Measurements from ENCODE around the gene SPOCK1.

The SPOCK1 gene

DNA sequence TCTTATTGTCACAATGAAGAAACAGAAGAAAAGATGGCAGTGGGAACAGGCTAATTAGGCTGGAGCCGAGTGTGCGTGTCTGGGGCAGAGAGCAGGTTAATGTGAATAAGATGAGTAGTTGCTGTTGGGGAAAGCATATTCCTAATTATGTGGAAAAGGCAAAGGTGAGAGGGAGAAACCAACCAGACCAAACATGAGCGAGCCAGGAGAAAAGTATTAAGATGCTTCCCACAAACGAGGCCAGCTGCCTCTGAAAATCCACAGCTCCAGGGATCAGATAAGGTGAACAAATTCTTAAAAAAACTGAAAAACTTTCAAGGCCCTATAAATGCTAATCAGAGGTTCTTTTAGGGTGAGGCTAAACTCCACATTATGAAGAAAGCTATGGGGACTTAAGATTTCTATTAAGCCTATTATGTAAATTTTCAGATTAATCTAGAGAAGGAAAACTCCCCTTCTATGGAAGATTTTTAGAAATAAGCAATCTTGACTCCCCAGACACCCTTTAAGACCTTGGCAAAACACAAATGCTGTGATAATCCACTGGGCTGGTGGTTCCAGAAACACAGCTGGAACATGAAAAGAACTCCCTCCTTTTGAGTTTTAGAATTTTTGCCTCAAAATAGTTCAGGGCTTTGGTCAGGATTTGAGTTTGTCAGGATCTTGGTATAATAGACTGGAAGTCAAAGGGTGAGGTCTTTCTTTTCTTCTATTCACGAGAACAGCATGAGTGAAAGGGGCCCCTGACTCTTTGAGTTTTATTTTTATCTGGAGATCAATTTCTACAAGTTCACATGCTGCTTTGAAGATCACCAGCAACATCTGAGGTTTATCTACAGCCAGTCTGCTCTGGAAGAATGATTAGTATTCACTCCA lies 238.1 kb downstream of the SPOCK1 start:
- TF ChIP-seq FOXP2 (optimal IDR thresholded peaks at IDR 0.05; ENCODE audit: borderline replicate concordance, extremely low read depth, extremely low read length, insufficient read depth) (no peak), TAF1 (IDR thresholded peaks at IDR 0.05; ENCODE audit: borderline replicate concordance, insufficient read depth, low read length) (no peak), SIN3A (IDR thresholded peaks at IDR 0.05; ENCODE audit: borderline replicate concordance, insufficient read depth, low read length) (no peak), POLR2AphosphoS5 (IDR thresholded peaks at IDR 0.05; ENCODE audit: low read depth, low read length) (no peak)
- TF ChIP-seq, protein P1, sequence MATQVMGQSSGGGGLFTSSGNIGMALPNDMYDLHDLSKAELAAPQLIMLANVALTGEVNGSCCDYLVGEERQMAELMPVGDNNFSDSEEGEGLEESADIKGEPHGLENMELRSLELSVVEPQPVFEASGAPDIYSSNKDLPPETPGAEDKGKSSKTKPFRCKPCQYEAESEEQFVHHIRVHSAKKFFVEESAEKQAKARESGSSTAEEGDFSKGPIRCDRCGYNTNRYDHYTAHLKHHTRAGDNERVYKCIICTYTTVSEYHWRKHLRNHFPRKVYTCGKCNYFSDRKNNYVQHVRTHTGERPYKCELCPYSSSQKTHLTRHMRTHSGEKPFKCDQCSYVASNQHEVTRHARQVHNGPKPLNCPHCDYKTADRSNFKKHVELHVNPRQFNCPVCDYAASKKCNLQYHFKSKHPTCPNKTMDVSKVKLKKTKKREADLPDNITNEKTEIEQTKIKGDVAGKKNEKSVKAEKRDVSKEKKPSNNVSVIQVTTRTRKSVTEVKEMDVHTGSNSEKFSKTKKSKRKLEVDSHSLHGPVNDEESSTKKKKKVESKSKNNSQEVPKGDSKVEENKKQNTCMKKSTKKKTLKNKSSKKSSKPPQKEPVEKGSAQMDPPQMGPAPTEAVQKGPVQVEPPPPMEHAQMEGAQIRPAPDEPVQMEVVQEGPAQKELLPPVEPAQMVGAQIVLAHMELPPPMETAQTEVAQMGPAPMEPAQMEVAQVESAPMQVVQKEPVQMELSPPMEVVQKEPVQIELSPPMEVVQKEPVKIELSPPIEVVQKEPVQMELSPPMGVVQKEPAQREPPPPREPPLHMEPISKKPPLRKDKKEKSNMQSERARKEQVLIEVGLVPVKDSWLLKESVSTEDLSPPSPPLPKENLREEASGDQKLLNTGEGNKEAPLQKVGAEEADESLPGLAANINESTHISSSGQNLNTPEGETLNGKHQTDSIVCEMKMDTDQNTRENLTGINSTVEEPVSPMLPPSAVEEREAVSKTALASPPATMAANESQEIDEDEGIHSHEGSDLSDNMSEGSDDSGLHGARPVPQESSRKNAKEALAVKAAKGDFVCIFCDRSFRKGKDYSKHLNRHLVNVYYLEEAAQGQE (IDR thresholded peaks at IDR 0.05; ENCODE audit: insufficient read depth in 1 of 2, low read depth in 2 of 2, low read length in 2 of 2) = no peak

DNA sequence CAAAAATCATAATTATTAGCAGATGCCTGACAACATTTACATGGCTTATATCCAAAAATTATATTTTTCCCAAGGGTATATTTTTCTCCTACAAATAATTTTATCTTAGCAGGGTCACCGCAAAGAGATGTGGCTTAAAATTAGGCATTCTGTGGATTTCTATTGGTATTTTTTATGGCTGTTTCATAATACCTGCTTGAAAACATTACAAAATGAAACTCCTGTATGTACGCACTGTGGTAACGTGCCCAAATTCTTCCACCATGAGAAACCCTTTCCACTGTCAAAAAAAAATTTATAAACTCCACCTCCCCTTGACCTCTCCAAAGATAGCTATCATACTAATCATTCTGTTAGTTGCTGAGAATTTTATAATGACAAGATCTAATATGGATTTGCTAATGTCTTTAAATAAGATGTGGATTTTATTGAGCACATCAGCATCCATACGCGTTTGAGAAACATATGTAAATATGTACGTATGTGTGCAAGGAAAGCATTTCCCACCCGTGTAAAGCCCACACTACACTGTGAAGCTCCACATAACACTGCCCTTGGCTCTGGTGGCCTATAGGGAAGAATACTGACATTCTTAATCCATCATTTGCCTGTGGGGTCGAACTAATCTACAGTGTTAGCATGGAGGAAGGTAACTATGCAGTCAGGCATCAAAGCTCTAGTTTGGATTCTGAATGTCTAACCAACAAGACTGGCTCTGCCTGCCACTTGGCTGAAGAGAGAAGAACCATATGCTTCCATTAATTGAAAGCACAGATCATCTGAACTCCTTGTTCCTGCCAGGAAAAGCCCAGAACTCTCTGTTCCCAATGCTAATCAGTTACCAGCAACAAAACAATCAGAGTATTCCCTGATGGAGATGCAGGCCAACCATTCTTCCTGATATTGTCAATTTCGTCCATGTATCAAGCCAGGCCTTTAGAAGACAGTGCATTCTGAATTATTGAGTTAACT lies 244.7 kb downstream of the SPOCK1 start:
- TF ChIP-seq POLR2AphosphoS5 (IDR thresholded peaks at IDR 0.05; ENCODE audit: low read depth, low read length) (no peak), SIN3A (IDR thresholded peaks at IDR 0.05; ENCODE audit: borderline replicate concordance, insufficient read depth, low read length) (no peak), FOXP2 (optimal IDR thresholded peaks at IDR 0.05; ENCODE audit: borderline replicate concordance, extremely low read depth, extremely low read length, insufficient read depth) (no peak), TAF1 (IDR thresholded peaks at IDR 0.05; ENCODE audit: borderline replicate concordance, insufficient read depth, low read length) (no peak)
- TF ChIP-seq, protein P1 (IDR thresholded peaks at IDR 0.05; ENCODE audit: insufficient read depth in 1 of 2, low read depth in 2 of 2, low read length in 2 of 2) = no peak

DNA sequence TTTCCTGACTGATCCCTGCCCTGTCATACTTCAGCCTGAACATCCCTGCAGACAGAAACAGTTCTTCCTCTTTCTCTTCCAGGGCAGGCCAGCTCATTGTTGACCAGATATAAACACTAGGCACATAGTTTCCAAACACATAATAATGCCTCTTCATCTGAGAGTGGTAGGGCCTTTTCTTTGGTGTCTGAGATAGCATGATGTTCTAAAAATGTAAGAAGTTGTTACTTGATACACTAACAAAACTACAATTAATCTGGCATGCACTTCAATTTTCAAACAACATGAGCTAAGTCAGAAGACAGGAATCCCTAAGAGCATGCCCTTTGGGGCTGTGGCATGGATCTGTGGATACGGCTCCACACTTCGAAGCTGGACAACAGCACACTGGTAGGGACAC lies 246.6 kb downstream of the SPOCK1 start:
- TF ChIP-seq POLR2AphosphoS5 (IDR thresholded peaks at IDR 0.05; ENCODE audit: low read depth, low read length) = no peak
- TF ChIP-seq, protein P1 (IDR thresholded peaks at IDR 0.05; ENCODE audit: insufficient read depth in 1 of 2, low read depth in 2 of 2, low read length in 2 of 2) = no peak
- no peak for TF ChIP-seq SIN3A (IDR thresholded peaks at IDR 0.05; ENCODE audit: borderline replicate concordance, insufficient read depth, low read length)
- TF ChIP-seq TAF1 (IDR thresholded peaks at IDR 0.05; ENCODE audit: borderline replicate concordance, insufficient read depth, low read length) = no peak
- no peak for TF ChIP-seq FOXP2 (optimal IDR thresholded peaks at IDR 0.05; ENCODE audit: borderline replicate concordance, extremely low read depth, extremely low read length, insufficient read depth)

DNA sequence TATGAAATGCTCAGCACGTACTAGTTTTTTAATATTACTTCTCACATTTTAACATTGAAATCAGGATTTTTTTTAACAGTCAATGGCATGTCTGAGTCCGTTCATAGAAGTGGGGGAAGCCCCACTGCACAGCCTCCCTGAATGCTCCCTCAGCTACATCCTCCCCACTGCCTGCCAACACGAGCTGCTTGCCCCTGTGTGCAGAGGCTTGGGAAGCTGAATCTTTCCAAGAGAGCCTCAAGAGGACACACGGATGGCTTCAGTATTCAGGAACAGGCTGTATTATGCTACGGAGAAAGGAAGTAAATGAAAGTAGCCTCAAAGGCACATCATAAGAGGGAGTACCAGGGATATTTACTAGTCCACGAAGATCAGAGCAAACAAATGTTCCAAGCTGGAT lies 248.7 kb downstream of the SPOCK1 start:
- TF ChIP-seq TAF1 (IDR thresholded peaks at IDR 0.05; ENCODE audit: borderline replicate concordance, insufficient read depth, low read length) (no peak), POLR2AphosphoS5 (IDR thresholded peaks at IDR 0.05; ENCODE audit: low read depth, low read length) (no peak), SIN3A (IDR thresholded peaks at IDR 0.05; ENCODE audit: borderline replicate concordance, insufficient read depth, low read length) (no peak), FOXP2 (optimal IDR thresholded peaks at IDR 0.05; ENCODE audit: borderline replicate concordance, extremely low read depth, extremely low read length, insufficient read depth) (no peak)
- TF ChIP-seq, protein P1 (IDR thresholded peaks at IDR 0.05; ENCODE audit: insufficient read depth in 1 of 2, low read depth in 2 of 2, low read length in 2 of 2) = no peak
